H1 (cell line): Measurements from ENCODE around the gene HMCN2. TPM values are rescaled to one million over a fixed set of nuclear protein-coding genes. Genes with fewer than 3 reads are reported as not detected.
A peak's percentile ranks its signal among the peaks of the same experiment; 100 is the strongest.

Experiments used
- CTCF ChIA-PET: fragments of 300-600 bp; sonication (Branson Sonifier 250); formaldehyde crosslinking; loops from one replicate; lab custom pipeline; 2021; ENCODE audit not compliant: partially characterized antibody; lab: Charles Lee
- POLR2A ChIA-PET: fragments of 300-600 bp; sonication (Branson Sonifier 250); formaldehyde crosslinking; loops from one replicate; lab custom pipeline; 2021; ENCODE audit warnings: inconsistent platforms; ENCODE audit not compliant: partially characterized antibody; lab: Charles Lee
- DNase-seq, 2 experiments: peaks; one replicate each; pipeline versions ENCODE4 v3.0.0 to v3.0.0-alpha.2; 2010 to 2022; ENCODE audit warnings: low spot score in 2 of 2, low read depth in 1 of 2, mixed read lengths in 1 of 2
- FAIRE-seq: peaks from 2 replicates; lab custom pipeline; 2011; peaks lifted over from hg19 to GRCh38; lab: Jason Lieb, UNC
- H2AFZ ChIP-seq: 2 replicates; pipeline ENCODE4 v1.8.1; 2012; ENCODE audit warnings: low read length, inconsistent platforms
- H2AK5ac ChIP-seq: 2 replicates; pipeline ENCODE4 v1.6.1; 2013; ENCODE audit warnings: low read depth, low read length
- H2BK120ac ChIP-seq: replicated peaks from 2 replicates; pipeline ENCODE3; 2013; ENCODE audit warnings: low read depth, low read length, inconsistent platforms
- H2BK12ac ChIP-seq: 2 replicates; pipeline ENCODE4 v1.6.1; 2013; ENCODE audit warnings: low read depth, low read length
- H2BK15ac ChIP-seq: 2 replicates; pipeline ENCODE4 v1.6.1; 2013; ENCODE audit warnings: low read length
- H2BK20ac ChIP-seq: 2 replicates; pipeline ENCODE4 v1.6.1; 2013; ENCODE audit warnings: low read length
- H2BK5ac ChIP-seq: 2 replicates; pipeline ENCODE4 v1.6.1; 2013; ENCODE audit warnings: low read depth, low read length
- H3K14ac ChIP-seq: 2 replicates; pipeline ENCODE4 v1.6.1; 2013; ENCODE audit warnings: inconsistent platforms; ENCODE audit not compliant: insufficient read length
- H3K18ac ChIP-seq: 2 replicates; pipeline ENCODE4 v1.6.1; 2013; ENCODE audit warnings: low read length; ENCODE audit errors: extremely low read depth
- H3K23ac ChIP-seq: 2 replicates; pipeline ENCODE4 v1.6.1; 2013; ENCODE audit warnings: inconsistent platforms; ENCODE audit not compliant: insufficient read length
- H3K23me2 ChIP-seq: 2 replicates; pipeline ENCODE4 v1.6.1; 2013; ENCODE audit warnings: low read depth, low read length
- H3K27ac ChIP-seq: 2 replicates; pipeline ENCODE4 v1.6.1; 2011; ENCODE audit warnings: low read depth, low read length, inconsistent platforms
- H3K27me3 ChIP-seq, 4 experiments: replicated peaks in 1 of 4; 1 replicate in 1 of 4; 2 replicates in 3 of 4; pipeline versions ENCODE4 v1.6.1 to v1.8.1; 2011 to 2013; ENCODE audit warnings: low read length in 3 of 4, mild to moderate bottlenecking in 3 of 4, inconsistent platforms in 2 of 4, mixed read lengths in 2 of 4, moderate library complexity in 1 of 4; ENCODE audit not compliant: control insufficient read depth in 3 of 4, insufficient read depth in 3 of 4; ENCODE audit errors: extremely low read depth in 1 of 4
- H3K36me3 ChIP-seq, 4 experiments: 2 replicates each; pipeline versions ENCODE4 v1.6.1 to v1.8.1; 2011 to 2013; ENCODE audit warnings: mild to moderate bottlenecking in 4 of 4, low read length in 3 of 4, moderate library complexity in 2 of 4, control low read depth in 1 of 4, inconsistent platforms in 1 of 4; ENCODE audit not compliant: insufficient read depth in 4 of 4, control insufficient read depth in 2 of 4
- H3K4ac ChIP-seq: replicated peaks from 2 replicates; pipeline ENCODE3; 2013; ENCODE audit warnings: low read length, low read depth, mixed read lengths, inconsistent platforms; ENCODE audit not compliant: insufficient read length
- H3K4me1 ChIP-seq, 4 experiments: replicated peaks in 1 of 4; 1 replicate in 1 of 4; 2 replicates in 3 of 4; pipeline versions ENCODE4 v1.6.1 to v1.8.1; 2011 to 2013; ENCODE audit warnings: low read length in 3 of 4, inconsistent platforms in 2 of 4, mixed read lengths in 1 of 4; ENCODE audit not compliant: insufficient read depth in 4 of 4, control insufficient read depth in 3 of 4
- H3K4me2 ChIP-seq, 2 experiments: 2 replicates each; pipeline versions ENCODE4 v1.6.1 to v1.8.1; 2011 to 2013; ENCODE audit warnings: low read depth in 2 of 2, low read length in 2 of 2, control low read depth in 1 of 2, inconsistent platforms in 1 of 2, mild to moderate bottlenecking in 1 of 2; ENCODE audit not compliant: insufficient read depth in 1 of 2
- H3K4me3 ChIP-seq, 4 experiments: fragments of 200-600, 300-600 bp in 1 of 4; sonication (generic), shearing (Covaris generic), sonication (Bioruptor Twin) in 1 of 4; 2 replicates each; pipeline versions ENCODE4 v1.5.1 to v1.8.1; 2011 to 2016; ENCODE audit warnings: low read length in 4 of 4, low read depth in 3 of 4, control low read depth in 2 of 4, inconsistent platforms in 2 of 4, mild to moderate bottlenecking in 2 of 4, mixed read lengths in 1 of 4, moderate library complexity in 1 of 4; ENCODE audit not compliant: insufficient read depth in 2 of 4; ENCODE audit errors: extremely low read depth in 1 of 4
- H3K56ac ChIP-seq: replicated peaks from 2 replicates; pipeline ENCODE3; 2013; ENCODE audit warnings: low read depth, mild to moderate bottlenecking, mixed read lengths, low read length, inconsistent platforms; ENCODE audit not compliant: insufficient read length
- H3K79me1 ChIP-seq: 2 replicates; pipeline ENCODE4 v1.6.1; 2013; ENCODE audit warnings: low read depth, low read length, control low read depth
- H3K79me2 ChIP-seq, 2 experiments: 2 replicates each; pipeline versions ENCODE4 v1.6.1 to v1.8.1; 2012 to 2013; ENCODE audit warnings: low read length in 2 of 2, mild to moderate bottlenecking in 2 of 2, inconsistent platforms in 1 of 2; ENCODE audit not compliant: insufficient read depth in 2 of 2, control insufficient read depth in 1 of 2
- H3K9ac ChIP-seq, 4 experiments: replicated peaks in 1 of 4; 1 replicate in 1 of 4; 2 replicates in 3 of 4; pipeline versions ENCODE4 v1.6.1 to v1.8.1; 2011 to 2013; ENCODE audit warnings: low read depth in 3 of 4, low read length in 3 of 4, control low read depth in 2 of 4, mild to moderate bottlenecking in 2 of 4, moderate library complexity in 2 of 4, inconsistent platforms in 1 of 4; ENCODE audit errors: extremely low read depth in 1 of 4
- H3K9me3 ChIP-seq, 2 experiments: 2 replicates each; pipeline versions ENCODE4 v1.6.1 to v1.8.1; 2012 to 2013; ENCODE audit warnings: mild to moderate bottlenecking in 2 of 2, moderate library complexity in 2 of 2, control low read depth in 1 of 2, inconsistent platforms in 1 of 2, low read depth in 1 of 2, low read length in 1 of 2, mixed read lengths in 1 of 2; ENCODE audit not compliant: insufficient read depth in 2 of 2
- H4K20me1 ChIP-seq, 2 experiments: replicated peaks in 1 of 2; 2 replicates each; pipeline versions ENCODE3 to v1.8.1; 2011 to 2013; ENCODE audit warnings: inconsistent platforms in 2 of 2, low read length in 2 of 2, mild to moderate bottlenecking in 1 of 2; ENCODE audit not compliant: insufficient read depth in 2 of 2, control insufficient read depth in 1 of 2
- H4K5ac ChIP-seq: 2 replicates; pipeline ENCODE4 v1.6.1; 2013; ENCODE audit warnings: low read length, low read depth, mixed read lengths, inconsistent platforms; ENCODE audit not compliant: insufficient read length
- H4K8ac ChIP-seq: 2 replicates; pipeline ENCODE4 v1.8.0; 2013; ENCODE audit warnings: mild to moderate bottlenecking, moderate library complexity, low read length, inconsistent platforms; ENCODE audit not compliant: insufficient read depth; ENCODE audit errors: extremely low read depth
- H4K91ac ChIP-seq: replicated peaks from 2 replicates; pipeline ENCODE3; 2013; ENCODE audit warnings: low read length, mixed read lengths, inconsistent platforms; ENCODE audit not compliant: insufficient read length
- ATF3 ChIP-seq: IDR thresholded peaks from 2 replicates; pipeline ENCODE4 v1.6.1; 2011; ENCODE audit warnings: low read depth, mild to moderate bottlenecking, low read length; ENCODE audit not compliant: insufficient read depth
- CHD2 ChIP-seq: IDR thresholded peaks from 2 replicates; pipeline ENCODE4 v1.6.1; 2012; ENCODE audit warnings: low read length, improper control_type of control experiment
- EP300 ChIP-seq, 2 experiments: IDR thresholded peaks; 1 replicate in 1 of 2; 2 replicates in 1 of 2; pipeline ENCODE4 v1.6.1; 2011 to 2012; ENCODE audit warnings: low read depth in 2 of 2, low read length in 2 of 2, mild to moderate bottlenecking in 2 of 2, borderline replicate concordance in 1 of 2, inconsistent platforms in 1 of 2, moderate library complexity in 1 of 2
- EZH2 ChIP-seq: fragments of 200-600 bp; sonication (generic); IDR thresholded peaks from 2 replicates; pipeline ENCODE4 v1.7.1; 2012; ENCODE audit warnings: low read depth, mild to moderate bottlenecking, moderate library complexity, low read length, inconsistent platforms; ENCODE audit not compliant: severe bottlenecking
- GABPA ChIP-seq: IDR thresholded peaks from 2 replicates; pipeline ENCODE4 v1.6.1; 2011; ENCODE audit warnings: mild to moderate bottlenecking, low read length, moderate library complexity, borderline replicate concordance; ENCODE audit not compliant: insufficient read depth
- HDAC2 ChIP-seq, 2 experiments: fragments of 300-600 bp in 1 of 2; sonication (generic) in 1 of 2; IDR thresholded peaks; 2 replicates each; pipeline ENCODE4 v1.6.1; 2011 to 2012; ENCODE audit warnings: low read depth in 2 of 2, low read length in 2 of 2, mild to moderate bottlenecking in 2 of 2, moderate library complexity in 2 of 2, borderline replicate concordance in 1 of 2, inconsistent platforms in 1 of 2
- RXRA ChIP-seq: IDR thresholded peaks from 2 replicates; pipeline ENCODE4 v1.6.1; 2011; ENCODE audit warnings: low read depth, mild to moderate bottlenecking, low read length, moderate library complexity; ENCODE audit not compliant: insufficient read depth
- SAP30 ChIP-seq: fragments of 300-600 bp; sonication (generic); IDR thresholded peaks from 2 replicates; pipeline ENCODE4 v1.7.1; 2012; ENCODE audit warnings: low read length, moderate library complexity, mild to moderate bottlenecking, inconsistent platforms; ENCODE audit not compliant: insufficient read depth, insufficient replicate concordance
- SIRT6 ChIP-seq: IDR thresholded peaks from one replicate; pipeline ENCODE4 v1.7.1; 2012; ENCODE audit warnings: low read length, inconsistent platforms
- SUZ12 ChIP-seq: fragments of 200-600 bp; sonication (generic); IDR thresholded peaks from 2 replicates; pipeline ENCODE4 v1.6.1; 2012; ENCODE audit warnings: mild to moderate bottlenecking, inconsistent platforms, low read length, moderate library complexity, mixed read lengths
- TBP ChIP-seq: IDR thresholded peaks from 2 replicates; pipeline ENCODE4 v1.6.1; 2011; ENCODE audit warnings: low read depth, low read length, improper control_type of control experiment
- WGBS, 2 experiments: shearing (Covaris generic) in 1 of 2; methylation state at CpG; one replicate each; pipeline versions ENCODE4 v1.1.6 to v1.1.7; 2013 to 2015; ENCODE audit warnings: low lambda C conversion rate in 2 of 2, mixed read lengths in 2 of 2, inconsistent platforms in 1 of 2, low coverage in 1 of 2, missing lambda C conversion rate in 1 of 2; ENCODE audit not compliant: insufficient replicate concordance in 2 of 2, insufficient coverage in 1 of 2, insufficient read length in 1 of 2; ENCODE audit errors: extremely low coverage in 1 of 2, missing lambda C conversion rate in 1 of 2; 5-methylcytosine and 5-hydroxymethylcytosine counted together
- polyA plus RNA-seq, 7 experiments: library from polyadenylated mRNA; depleted of rRNA in 3 of 7; stranded (reverse) in 5 of 7; unstranded in 2 of 7; fragments of >200 nt in 5 of 7; fragments of 200-250 nt in 2 of 7; gene quantifications; 1 replicate in 5 of 7; 2 replicates in 1 of 7; 4 replicates in 1 of 7; pipeline versions ENCODE4 v1.2.1 to v1.2.3, GENCODE V29; 2011 to 2013; ENCODE audit warnings: missing spikeins in 2 of 7, mixed read lengths in 2 of 7
- total RNA-seq: library from RNA; stranded (reverse); fragmentation: NEBNext Ultra II Directional; extraction: Animal tissue kit (Norgen Biotek cat#: 25700); gene quantifications from 2 replicates; pipeline ENCODE4 v1.2.1, GENCODE V29; 2021

HMCN2 gene
- total and polyA plus RNA-seq, 2 of the 8 experiments (the other 6 are each of a cell fraction or from before 2014, with no cell fraction given) = 5.0 to 9.1 TPM

GRCh38 chr9:130428086-130428665, 162.6 kb downstream of the HMCN2 start:
- Histone ChIP-seq H3K4me3 (no peak overlapping the region), H2BK12ac (peak overlapping the region; percentile 9; the same call in 1 of the 2 replicates), H2BK120ac (no peak overlapping the region), H3K36me3 (no peaks in the 10 kb centered on the region), H3K79me2 (no peaks in the 10 kb centered on the region), H3K9ac (no peak overlapping the region), H3K4ac (no peak overlapping the region), H3K4me2 (no peak overlapping the region), H3K27me3 (peaks cover 0 to 12% (median 10%) of the 10 kb centered on the region in 4 experiments; a peak in 5 of 7 replicates), H2AFZ (no peak overlapping the region), H3K56ac (no peak overlapping the region), H3K9me3 (no peaks in the 10 kb centered on the region), H3K23me2 (peaks cover 3% of the 10 kb centered on the region; the same call in 1 of the 2 replicates), H2BK20ac (no peak overlapping the region), H2AK5ac (peak overlapping the region; percentile 60; the same call in 1 of the 2 replicates), H3K18ac (no peak overlapping the region), H3K23ac (no peak overlapping the region), H4K8ac (peak overlapping the region; percentile 77), H4K91ac (no peak overlapping the region), H3K14ac (no peak overlapping the region), H3K27ac (no peak overlapping the region), H2BK15ac (no peak overlapping the region), H4K20me1 (no peaks in the 10 kb centered on the region), H4K5ac (no peak overlapping the region), H3K79me1 (no peaks in the 10 kb centered on the region), H3K4me1 (peaks cover 0 to 15% (median 7%) of the 10 kb centered on the region in 4 experiments; a peak in 6 of 7 replicates), H2BK5ac (no peak overlapping the region; the same call in 1 of the 2 replicates)
- WGBS, 2 experiments = 93% methylated on average over 20 of the region's 20 CpGs; no CpG with 5 or more reads in 1 of the 2 experiments
- POLR2A ChIA-PET = interaction anchor here (1.1 to 2.1 kb wide), 2 partner anchors 15 to 19 kb away, joined by 3 to 7 read pairs; no protein-coding TSS in a partner anchor
- FAIRE-seq (no peak), DNase-seq (no peak)
- CTCF ChIA-PET = interaction anchor here (0.8 to 2.4 kb wide), 2 partner anchors 20 to 36 kb away, joined by 3 to 10 read pairs; no protein-coding TSS in a partner anchor
- TF ChIP-seq HDAC2 (IDR thresholded peaks at IDR 0.05; ENCODE audit: borderline replicate concordance in 1 of 2, low read depth in 2 of 2, low read length in 2 of 2) (no peak), RXRA (no peak), SAP30 (no peak), ATF3 (no peak), SUZ12 (no peak), CHD2 (no peak), GABPA (no peak), TBP (no peak), EP300 (IDR thresholded peaks at IDR 0.05; ENCODE audit: borderline replicate concordance in 1 of 2, low read depth in 2 of 2, low read length in 2 of 2) (no peak), SIRT6 (no peak), EZH2 (no peak)
